ENCODE data around the gene COX5A. TPM values are rescaled to one million over a fixed set of nuclear protein-coding genes. Genes with fewer than 3 reads are reported as not detected.
A peak's percentile ranks its signal among the peaks of the same experiment; 100 is the strongest.

The COX5A gene
- total and polyA plus RNA-seq, 2 donors (not counting 1 experiment from before 2014, with no cell fraction given): 53.3 to 77.3 TPM

- Histone ChIP-seq H3K27ac (ENCODE audit: low read length in 2 of 2) (peak within 1 kb of the TSS; percentile 48 to 79), H3K27me3 (replicated peaks in 1 of 4; ENCODE audit: control extremely low read depth in 1 of 4, control insufficient read depth in 3 of 4, insufficient read depth in 4 of 4, low read length in 3 of 4) (no peaks in the 10 kb centered on the region), H4K20me1 (ENCODE audit: control insufficient read depth, insufficient read depth, low read length, poor library complexity, severe bottlenecking) (peaks cover under 1% of the 10 kb centered on the region), H3K9ac (ENCODE audit: low read length) (peak within 1 kb of the TSS; percentile 83), H3K4me1 (ENCODE audit: control insufficient read depth in 2 of 2, insufficient read depth in 2 of 2, low read length in 2 of 2) (peaks cover 19 to 23% of the 10 kb centered on the region in 2 donors), H3K4me3 (ENCODE audit: control extremely low read depth in 1 of 5, extremely low read depth in 1 of 5, insufficient read depth in 1 of 5, low read depth in 2 of 5, low read length in 4 of 5) (peak within 1 kb of the TSS; percentile 73 to 89 (median 85)), H3K79me2 (ENCODE audit: control insufficient read depth, insufficient read depth, low read length) (peaks cover 14% of the 10 kb centered on the region), H3K4me2 (replicated peaks; ENCODE audit: low read depth, low read length, poor library complexity, severe bottlenecking) (peak within 1 kb of the TSS; percentile 89), H3K36me3 (replicated peaks in 1 of 2; ENCODE audit: control extremely low read depth in 1 of 2, control insufficient read depth in 1 of 2, extremely low read depth in 1 of 2, insufficient read depth in 2 of 2, low read length in 1 of 2) (peaks cover 0 to 27% of the 10 kb centered on the region in 2 experiments), H3K9me3 (ENCODE audit: control extremely low read depth in 1 of 3, control insufficient read depth in 2 of 3, insufficient read depth in 1 of 3, low read length in 2 of 3) (no peaks in the 10 kb centered on the region), H2AFZ (ENCODE audit: insufficient read depth, low read depth, low read length, poor library complexity, severe bottlenecking) (peak within 1 kb of the TSS; percentile 97)
- POLR2A ChIA-PET: interaction anchor here (0.6 to 1.9 kb wide), 5 partner anchors 12 to 268 kb away, joined by 3 to 8 read pairs (median 3); partner anchors contain the start of gene MPI
- Mint-ChIP-seq H3K27me3 (no peaks in the 10 kb centered on the region), H3K27ac (peak within 1 kb of the TSS; percentile 98), H3K4me1 (peaks cover 45% of the 10 kb centered on the region), H3K4me3 (peak within 1 kb of the TSS; percentile 98), H3K9me3 (ENCODE audit: insufficient read depth) (no peaks in the 10 kb centered on the region)
- peak; percentile 90 for ATAC-seq (ENCODE audit: low read depth)
- peak; percentile 86 for DNase-seq
- no peak for TF ChIP-seq CTCF (IDR thresholded peaks at IDR 0.05)
- TF ChIP-seq EZH2 (IDR thresholded peaks at IDR 0.05; ENCODE audit: borderline replicate concordance, insufficient read depth, low read depth, low read length, poor library complexity, severe bottlenecking): no peak
- under 1% methylated on average over 74 of the region's 74 CpGs for WGBS (ENCODE audit: insufficient coverage)
- intact Hi-C loops (cut with micrococcal nuclease): loop anchor here (1.0 kb wide), 4 partner anchors 17 to 63 kb away; partner anchors contain the start of genes COX5A, SCAMP2 and ULK3
- CTCF ChIA-PET: interaction anchor here (0.6 to 1.9 kb wide), 15 partner anchors 9 to 272 kb away, joined by 3 to 12 read pairs (median 4); partner anchors contain the start of gene COX5A
Observed at GRCh38 chr15:74906450-74907162, 31.3 kb downstream of the COX5A start, which contains the start of gene FAM219B. TSS of gene FAM219B (minus strand) at chr15:74906851. CDS start at chr15:74906800, 51 bp downstream.
